Breast epithelium (tissue), 4 donors: ENCODE results near the gene ACVR2A. TPM values are rescaled to one million over a fixed set of nuclear protein-coding genes. Genes with fewer than 3 reads are reported as not detected.

ENCODE experiments used
- DNase-seq, 2 donors: peaks; one replicate each; pipeline ENCODE4 v3.0.0-alpha.2; 2019; ENCODE audit warnings: low spot score in 2 of 2
- H3K27ac ChIP-seq, 2 donors: fragments of 200-600 bp; sonication (generic) in 1 of 2; one replicate each; pipeline ENCODE4 v1.5.1; 2016 to 2019; ENCODE audit warnings: mild to moderate bottlenecking in 1 of 2
- H3K27me3 ChIP-seq, 2 donors: fragments of 200-600 bp; sonication (generic) in 1 of 2; one replicate each; pipeline versions ENCODE4 v1.5.1 to v1.6.0; 2017 to 2019; ENCODE audit warnings: control low read depth in 1 of 2, mild to moderate bottlenecking in 1 of 2
- H3K36me3 ChIP-seq: fragments of 200-600 bp; one replicate; pipeline ENCODE4 v1.5.1; 2019
- H3K4me1 ChIP-seq, 2 donors: fragments of 200-600 bp; sonication (generic); one replicate each; pipeline ENCODE4 v1.5.1; 2016 to 2019; ENCODE audit warnings: control low read depth in 1 of 2
- H3K4me3 ChIP-seq, 3 donors: fragments of 200-600 bp; sonication (generic); 1 replicate in 2 of 3; 2 replicates in 1 of 3; pipeline ENCODE4 v1.5.1; 2016 to 2019; ENCODE audit warnings: mild to moderate bottlenecking in 3 of 3, moderate library complexity in 2 of 3
- H3K9me3 ChIP-seq, 2 donors: fragments of 200-600 bp; sonication (generic) in 1 of 2; one replicate each; pipeline ENCODE4 v1.5.1; 2016 to 2019; ENCODE audit warnings: control low read depth in 1 of 2
- POLR2A ChIP-seq: fragments of 450-650 bp; IDR thresholded peaks from one replicate; pipeline ENCODE4 v1.6.1; 2016; ENCODE audit warnings: antibody characterized with exemption, mild to moderate bottlenecking, moderate library complexity
- POLR2AphosphoS5 ChIP-seq, 3 donors: sonication (generic); formaldehyde crosslinking; IDR thresholded peaks; one replicate each; pipeline ENCODE4 v1.6.1; 2017; ENCODE audit warnings: antibody characterized with exemption in 3 of 3
- intact Hi-C: fragments of 100-400 bp; cut with DNase I; formaldehyde crosslinking; loops from one replicate; pipeline ENCODE4 v1.15.1; 2023; ENCODE audit warnings: low total_unique reads
- total RNA-seq, 3 donors: library from RNA; depleted of rRNA; stranded (reverse); fragments of >200 nt; gene quantifications; one replicate each; pipeline ENCODE4 v1.1.0, GENCODE V29; 2016
- TF ChIP-seq, protein P1 (sequence below), 3 donors: fragments of 450-650 bp; IDR thresholded peaks; one replicate each; pipeline ENCODE4 v1.5.1; 2016 to 2017; ENCODE audit warnings: antibody characterized with exemption in 3 of 3, mild to moderate bottlenecking in 3 of 3, moderate library complexity in 3 of 3

Gene ACVR2A
- total RNA-seq, result 10 to 100 TPM; 14.9 to 39.8 (median 26.5) TPM

DNA sequence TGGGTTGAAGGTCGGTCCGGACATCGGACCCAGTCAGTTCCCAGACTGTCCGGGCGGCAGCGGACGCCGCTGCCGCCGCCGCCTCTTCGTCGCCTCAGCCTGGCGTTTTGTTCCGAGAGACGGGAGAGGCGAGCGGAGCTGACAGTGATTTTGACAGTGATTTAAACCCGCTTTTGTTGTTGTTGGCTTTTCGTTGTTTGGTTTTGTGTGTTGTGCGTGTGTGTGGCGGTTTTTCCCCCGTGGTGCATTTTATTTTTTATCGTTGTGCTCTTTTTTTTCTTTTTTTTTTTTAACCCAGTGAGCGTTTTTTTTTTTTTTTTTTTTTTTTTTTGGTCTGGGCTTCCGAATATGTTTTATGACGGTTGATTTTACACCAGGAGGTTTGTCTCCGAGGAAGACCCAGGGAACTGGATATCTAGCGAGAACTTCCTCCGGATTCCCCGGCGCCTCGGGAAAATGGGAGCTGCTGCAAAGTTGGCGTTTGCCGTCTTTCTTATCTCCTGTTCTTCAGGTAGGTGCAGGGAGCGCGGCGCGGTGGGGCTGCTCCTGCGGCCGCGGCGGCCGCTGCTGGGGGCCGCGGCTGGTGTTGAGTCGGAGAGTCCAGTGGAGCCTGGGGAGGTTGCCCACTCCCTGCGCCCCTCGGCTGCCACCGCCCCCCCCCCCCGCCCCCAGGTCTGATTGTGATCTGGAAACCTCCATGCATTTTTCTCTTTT, at the start of gene ACVR2A:
TSS of gene ACVR2A (plus strand) at position 333 of the 714 bp plus-strand sequence. CDS start at position 457, 124 bp downstream.
- peak within 1 kb of the TSS; percentile 77 to 91 (median 80) for H3K4me3 ChIP-seq
- TF ChIP-seq, protein P1, sequence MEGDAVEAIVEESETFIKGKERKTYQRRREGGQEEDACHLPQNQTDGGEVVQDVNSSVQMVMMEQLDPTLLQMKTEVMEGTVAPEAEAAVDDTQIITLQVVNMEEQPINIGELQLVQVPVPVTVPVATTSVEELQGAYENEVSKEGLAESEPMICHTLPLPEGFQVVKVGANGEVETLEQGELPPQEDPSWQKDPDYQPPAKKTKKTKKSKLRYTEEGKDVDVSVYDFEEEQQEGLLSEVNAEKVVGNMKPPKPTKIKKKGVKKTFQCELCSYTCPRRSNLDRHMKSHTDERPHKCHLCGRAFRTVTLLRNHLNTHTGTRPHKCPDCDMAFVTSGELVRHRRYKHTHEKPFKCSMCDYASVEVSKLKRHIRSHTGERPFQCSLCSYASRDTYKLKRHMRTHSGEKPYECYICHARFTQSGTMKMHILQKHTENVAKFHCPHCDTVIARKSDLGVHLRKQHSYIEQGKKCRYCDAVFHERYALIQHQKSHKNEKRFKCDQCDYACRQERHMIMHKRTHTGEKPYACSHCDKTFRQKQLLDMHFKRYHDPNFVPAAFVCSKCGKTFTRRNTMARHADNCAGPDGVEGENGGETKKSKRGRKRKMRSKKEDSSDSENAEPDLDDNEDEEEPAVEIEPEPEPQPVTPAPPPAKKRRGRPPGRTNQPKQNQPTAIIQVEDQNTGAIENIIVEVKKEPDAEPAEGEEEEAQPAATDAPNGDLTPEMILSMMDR (IDR thresholded peaks at IDR 0.05), result no peak
- TF ChIP-seq POLR2AphosphoS5 (IDR thresholded peaks at IDR 0.05) (no peak), POLR2A (no peak)
- peak in 1 of 2 donors; percentile 35 for DNase-seq
- peak within 1 kb of the TSS; percentile 96 to 99 for H3K27ac ChIP-seq
- H3K9me3 ChIP-seq, result no peaks in the 10 kb centered on the region
- H3K36me3 ChIP-seq, result no peaks in the 10 kb centered on the region
- no peaks in the 10 kb centered on the region for H3K27me3 ChIP-seq
- H3K4me1 ChIP-seq, result no peaks in the 10 kb centered on the region
- intact Hi-C loops, result no loop called here

- DNase-seq, result no peak
- H3K4me1 ChIP-seq, result no peaks in the 10 kb centered on the region
Measured at GRCh38 chr2:147800316-147800715, 44.5 kb upstream of the ACVR2A start.

DNA sequence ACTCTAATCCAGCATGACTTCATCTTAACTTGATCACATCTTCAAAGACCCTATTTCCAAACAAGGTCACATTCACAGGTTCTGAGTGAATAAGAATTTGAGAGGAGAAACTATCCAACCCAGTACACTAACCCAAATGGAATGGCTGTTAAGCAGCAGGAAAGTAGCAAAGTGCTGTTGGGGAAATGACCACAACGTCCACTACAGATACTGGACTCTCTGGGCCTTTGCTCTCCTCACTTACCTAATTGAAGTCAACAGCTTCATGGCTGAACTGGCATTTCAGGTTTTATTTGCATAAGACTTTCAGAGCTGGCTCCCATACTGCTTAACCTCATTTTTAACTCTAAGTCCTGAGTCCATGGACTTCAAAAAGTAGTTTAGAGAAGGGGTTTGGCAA, 38.0 kb upstream of the ACVR2A start:
- no peak for DNase-seq
- Histone ChIP-seq H3K27me3 (no peaks in the 10 kb centered on the region), H3K4me3 (no peak overlapping the region), H3K9me3 (no peaks in the 10 kb centered on the region), H3K27ac (no peak overlapping the region), H3K4me1 (no peaks in the 10 kb centered on the region), H3K36me3 (no peaks in the 10 kb centered on the region)
- TF ChIP-seq POLR2A (no peak), POLR2AphosphoS5 (IDR thresholded peaks at IDR 0.05) (no peak)
- TF ChIP-seq, protein P1 (IDR thresholded peaks at IDR 0.05), result no peak
- intact Hi-C loops, result no loop called here

More at GRCh38 chr2:147800316-147800715, 44.5 kb upstream of the ACVR2A start:
- Histone ChIP-seq H3K9me3 (no peaks in the 10 kb centered on the region), H3K27ac (no peak overlapping the region), H3K27me3 (no peaks in the 10 kb centered on the region), H3K4me3 (no peak overlapping the region), H3K36me3 (no peaks in the 10 kb centered on the region)
- intact Hi-C loops, result no loop called here
- TF ChIP-seq, protein P1 (IDR thresholded peaks at IDR 0.05), result no peak
- TF ChIP-seq POLR2A, result no peak
- TF ChIP-seq POLR2AphosphoS5 (IDR thresholded peaks at IDR 0.05), result no peak

- H3K9me3 ChIP-seq, result no peaks in the 10 kb centered on the region
- no peak overlapping the region for H3K4me3 ChIP-seq
- H3K36me3 ChIP-seq, result no peaks in the 10 kb centered on the region
- no peak for TF ChIP-seq POLR2A
- TF ChIP-seq, protein P1 (IDR thresholded peaks at IDR 0.05), result no peak
- no peak for TF ChIP-seq POLR2AphosphoS5 (IDR thresholded peaks at IDR 0.05)
- no peaks in the 10 kb centered on the region for H3K4me1 ChIP-seq
- no peaks in the 10 kb centered on the region for H3K27me3 ChIP-seq
- DNase-seq, result no peak
- intact Hi-C loops, result no loop called here
- H3K27ac ChIP-seq, result no peak overlapping the region
Measured at GRCh38 chr2:147808520-147808919, 36.3 kb upstream of the ACVR2A start.

GRCh38 chr2:147810883-147811765, 33.7 kb upstream of the ACVR2A start:
- intact Hi-C loops, result no loop called here
- Histone ChIP-seq H3K9me3 (no peaks in the 10 kb centered on the region), H3K27ac (no peak overlapping the region), H3K27me3 (no peaks in the 10 kb centered on the region), H3K36me3 (no peaks in the 10 kb centered on the region), H3K4me3 (no peak overlapping the region), H3K4me1 (no peaks in the 10 kb centered on the region)
- no peak for DNase-seq
- TF ChIP-seq POLR2AphosphoS5 (IDR thresholded peaks at IDR 0.05) (no peak), POLR2A (no peak)
- TF ChIP-seq, protein P1 (IDR thresholded peaks at IDR 0.05), result no peak
